Hindlimb muscle (tissue), 1 donor: ENCODE data around the gene ZNF878. TPM values are rescaled to one million over a fixed set of nuclear protein-coding genes. Genes with fewer than 3 reads are reported as not detected.

Experiments
- DNase-seq: peaks from one replicate; pipeline ENCODE4 v3.0.0-alpha.2; 2013
- polyA plus RNA-seq: library from polyadenylated mRNA; unstranded; fragments of 120-200 nt; gene quantifications from one replicate; pipeline ENCODE4 v1.2.1, GENCODE V29; 2013; ENCODE audit not compliant: insufficient read length

ZNF878 gene
- polyA plus RNA-seq, 1 donor, result 0.31 TPM

DNA sequence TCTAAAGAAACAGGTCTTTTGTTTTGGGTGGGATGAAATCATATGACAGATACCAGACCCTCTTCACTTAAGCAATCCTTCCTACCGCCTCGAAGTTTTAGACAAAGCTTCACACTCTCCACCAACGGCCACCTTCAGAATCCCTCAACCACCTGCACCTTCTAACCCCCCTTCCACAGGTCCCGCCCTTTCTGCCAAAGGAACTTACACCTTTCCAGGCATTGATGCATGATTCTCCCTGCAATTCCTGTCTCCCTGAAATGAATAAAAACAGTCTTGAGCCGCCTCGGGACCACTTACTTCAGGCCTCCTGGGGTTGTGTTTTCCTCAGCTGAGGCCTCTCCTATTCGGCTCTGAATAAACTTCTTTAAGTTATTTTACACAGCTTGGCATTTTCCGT, 18.1 kb downstream of the ZNF878 start:
- DNase-seq, result no peak

DNA sequence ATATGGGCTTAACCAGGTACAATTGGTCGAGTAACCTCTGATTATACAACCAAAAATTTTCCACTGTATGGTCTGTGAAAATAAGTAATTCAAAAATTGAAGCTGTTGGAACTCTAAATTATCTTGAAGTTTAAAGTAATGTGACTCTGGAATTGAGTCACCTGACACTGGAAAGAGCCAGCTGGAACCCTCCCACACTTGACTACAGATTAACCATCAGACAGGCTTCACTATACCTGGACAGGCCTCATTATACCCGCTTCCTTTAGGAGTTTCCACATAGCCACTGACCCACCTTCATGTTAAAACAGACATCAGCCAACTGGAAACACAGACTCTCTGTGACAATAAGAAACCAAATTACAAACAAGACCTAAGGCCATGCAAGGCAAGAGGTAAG, 18.6 kb downstream of the ZNF878 start:
- DNase-seq, result no peak

DNA sequence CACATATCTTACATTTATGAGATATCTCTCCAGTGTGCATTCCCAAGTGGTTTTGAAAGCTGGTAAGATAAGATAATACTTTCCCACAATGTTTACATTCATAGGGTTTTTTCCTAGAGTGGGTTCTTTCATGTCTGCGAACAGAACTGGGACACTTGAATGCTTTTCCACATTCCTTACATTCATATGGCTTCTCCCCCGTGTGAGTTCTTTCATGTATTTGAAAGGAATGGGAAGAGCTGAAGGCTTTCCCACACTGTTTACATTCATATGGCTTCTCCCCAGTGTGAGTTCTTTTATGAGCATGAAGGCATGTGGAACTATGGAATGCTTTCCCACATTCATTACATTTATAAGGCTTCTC, 37.0 kb downstream of the ZNF878 start:
- DNase-seq, result no peak

DNA sequence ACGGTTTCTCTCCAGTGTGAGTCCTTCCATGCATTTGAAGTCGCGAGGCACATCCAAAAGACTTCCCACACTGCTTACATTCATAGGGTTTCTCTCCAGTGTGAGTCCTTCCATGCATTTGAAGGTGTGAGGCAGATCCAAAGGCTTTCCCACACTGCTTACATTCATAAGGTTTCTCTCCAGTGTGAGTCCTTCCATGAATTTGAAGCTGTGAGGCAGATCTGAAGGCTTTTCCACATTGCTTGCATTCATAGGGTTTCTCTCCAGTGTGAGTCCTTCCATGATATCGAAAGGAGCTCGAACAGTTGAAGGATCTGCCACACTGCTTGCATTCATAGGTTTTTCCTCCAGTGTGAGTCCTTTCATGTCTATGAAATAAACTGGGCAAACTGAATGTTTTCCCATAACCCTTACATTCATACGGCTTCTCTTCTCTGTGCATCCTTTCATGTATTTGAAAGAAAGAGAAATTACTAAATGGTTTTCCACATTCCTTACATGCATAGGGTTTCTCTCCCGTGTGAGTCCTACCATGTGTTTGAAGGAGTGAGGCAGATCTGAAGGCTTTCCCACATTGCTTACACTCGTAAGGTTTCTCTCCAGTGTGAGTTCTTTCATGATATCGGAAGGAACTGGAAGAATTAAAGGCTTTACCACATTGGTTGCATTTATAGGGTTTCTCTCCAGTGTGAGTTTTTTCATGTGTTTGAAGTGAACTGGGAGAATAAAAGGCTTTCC, 37.6 kb downstream of the ZNF878 start:
- no peak for DNase-seq

DNA sequence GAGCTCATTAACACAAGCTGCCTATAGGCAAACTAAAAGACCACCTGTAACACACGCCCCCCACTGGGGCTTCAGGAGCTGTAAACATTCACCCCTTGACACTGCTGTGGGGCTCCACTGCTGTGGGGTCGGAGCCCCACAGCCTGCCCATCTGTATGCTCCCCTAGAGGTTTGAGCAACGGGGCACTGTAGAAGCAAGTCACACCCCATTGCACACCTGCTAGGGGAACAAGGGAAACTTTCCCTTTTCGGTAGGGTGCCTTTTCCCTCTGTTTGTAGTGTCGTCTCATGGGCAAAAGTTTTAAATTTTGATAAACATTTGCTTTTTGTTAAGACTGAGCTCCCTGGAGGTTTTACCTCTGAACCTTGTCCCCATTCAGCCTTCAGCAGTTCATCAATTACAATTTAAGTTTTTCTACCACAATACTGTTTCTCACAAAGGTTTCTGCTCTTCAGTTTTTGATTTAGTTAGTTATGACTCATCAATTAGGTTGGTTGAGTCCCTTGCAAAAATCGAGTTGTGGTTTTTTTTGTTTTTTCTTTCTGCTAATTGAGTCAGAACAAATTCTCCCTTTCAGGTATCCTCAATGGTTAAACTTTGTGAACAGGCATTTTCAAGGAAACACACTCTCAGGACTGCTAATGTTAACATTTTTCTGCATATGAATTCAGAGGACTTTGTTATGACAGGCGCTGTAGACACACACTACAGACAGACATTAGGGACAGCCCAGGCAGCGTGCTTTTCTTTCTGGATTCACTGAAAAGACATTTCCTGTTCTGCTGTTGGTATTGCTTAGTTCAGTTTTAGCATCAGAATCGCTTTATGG, 52.4 kb downstream of the ZNF878 start:
- no peak for DNase-seq

DNA sequence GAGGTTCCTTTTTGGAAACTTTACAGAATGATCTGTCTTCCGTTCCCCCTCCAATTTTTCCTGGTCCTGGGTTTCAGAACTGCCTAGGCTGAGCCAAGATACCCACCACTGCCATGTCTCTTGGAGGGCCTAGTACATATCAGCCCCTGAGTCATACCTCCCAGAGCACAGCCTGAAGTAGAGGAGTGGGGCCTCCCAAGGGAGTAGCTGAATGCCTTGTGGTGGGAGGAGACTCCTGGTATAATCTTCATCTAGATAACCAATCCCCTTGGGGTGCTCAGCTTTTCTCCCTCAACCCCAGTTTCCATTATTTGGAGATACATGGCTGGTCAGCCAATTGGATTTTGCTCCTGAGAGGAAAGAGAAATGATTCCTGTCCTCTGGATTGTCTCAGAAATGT, 57.6 kb downstream of the ZNF878 start:
- no peak for DNase-seq

Other genes with a start within 250 kb of the ZNF878 start
- gene ZNF440, start 238.7 kb downstream of the ZNF878 start, polyA plus RNA-seq, result 6.4 TPM
- 4.1 TPM for gene ZNF439, start 204.2 kb downstream of the ZNF878 start, polyA plus RNA-seq
- gene ZNF69, start 165.2 kb downstream of the ZNF878 start, polyA plus RNA-seq, result 3.4 TPM
- 7.4 TPM for gene ZNF700, start 127.9 kb downstream of the ZNF878 start, polyA plus RNA-seq
- 2.4 TPM for gene ZNF763, start 87.9 kb downstream of the ZNF878 start, polyA plus RNA-seq
- 4.6 TPM for gene ZNF433, start 17.3 kb downstream of the ZNF878 start, polyA plus RNA-seq
- gene ZNF844, start 11.8 kb upstream of the ZNF878 start, polyA plus RNA-seq, result 11.1 TPM
- 2.7 TPM for gene ZNF20, start 87.4 kb upstream of the ZNF878 start, polyA plus RNA-seq
- 5.8 TPM for gene ZNF625, start 103.8 kb upstream of the ZNF878 start, polyA plus RNA-seq
- 7.3 TPM for gene ZNF136, start 110.1 kb upstream of the ZNF878 start, polyA plus RNA-seq
- gene ZNF44, start 241.9 kb upstream of the ZNF878 start, polyA plus RNA-seq, result 9.0 TPM